Anterior cingulate cortex (tissue), 58 donors: ENCODE results near the gene RNPEP.
A peak's percentile ranks its signal among the peaks of the same experiment; 100 is the strongest.
"Not testable (repeated sequence)": the region's sequence is repeated elsewhere in the genome, so short reads cannot be mapped to it uniquely, and the experiment has no call there.

Source experiments
- DNase-seq, 58 donors: peaks; one replicate each; lab custom pipeline; 2025; lab: John Stamatoyannopoulos, UW

RNPEP gene

DNA sequence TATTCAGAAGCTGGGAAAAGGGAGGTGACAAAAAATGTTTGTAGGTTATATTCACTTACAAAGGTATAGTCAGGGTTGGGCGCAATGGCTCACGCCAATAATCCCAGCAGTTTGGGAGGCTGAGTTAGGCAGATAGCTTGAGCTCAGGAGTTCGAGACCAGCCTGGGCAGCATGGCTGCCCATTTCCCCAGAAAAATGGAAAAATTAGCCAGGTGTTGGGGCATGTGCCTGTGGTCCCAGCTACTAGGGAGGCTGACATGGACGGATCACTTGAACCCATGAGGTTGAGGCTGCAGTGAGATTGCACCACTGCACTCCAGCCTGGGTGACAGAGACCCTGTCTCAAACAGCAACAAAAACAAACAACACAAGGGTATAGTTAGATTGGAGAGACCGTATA, 24.1 kb upstream of the RNPEP start:
- no peak for DNase-seq

DNA sequence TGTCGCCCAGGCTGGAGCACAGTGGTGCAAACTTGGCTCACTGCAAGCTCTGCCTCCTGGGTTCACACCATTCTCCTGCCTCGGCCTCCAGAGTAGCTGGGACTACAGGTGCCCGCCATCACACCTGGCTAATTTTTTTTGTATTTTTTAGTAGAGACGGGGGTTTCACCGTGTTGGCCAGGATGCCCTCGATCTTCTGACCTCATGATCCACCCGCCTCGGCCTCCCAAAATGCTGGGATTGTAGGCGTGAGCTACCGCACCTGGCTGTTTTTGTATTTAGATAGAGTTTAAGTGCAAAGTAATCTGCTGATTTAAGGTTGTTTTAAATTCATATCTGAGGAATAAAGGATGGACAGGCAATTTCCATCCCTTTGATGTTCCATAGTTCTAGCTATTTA, 20.1 kb upstream of the RNPEP start:
- not testable (repeated sequence) for DNase-seq

DNA sequence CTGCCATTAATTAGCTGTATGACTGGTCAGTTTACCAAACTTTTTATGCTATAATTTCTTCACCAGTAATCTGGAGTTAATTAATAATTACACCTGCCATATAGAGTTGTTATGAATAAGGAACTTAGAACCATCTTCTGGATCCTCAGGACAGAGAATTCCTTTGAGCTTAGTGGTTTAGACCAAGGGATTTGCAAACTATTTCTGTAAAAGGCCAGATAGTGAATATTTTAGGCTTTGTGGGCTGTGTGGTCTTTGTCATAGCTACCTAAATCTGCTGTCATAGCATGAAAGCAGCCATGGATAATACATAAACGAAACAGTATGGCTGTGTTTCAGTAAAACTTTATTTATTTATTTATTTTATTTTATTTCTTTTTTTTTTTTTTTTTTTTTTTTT, 18.2 kb upstream of the RNPEP start:
- DNase-seq: no peak

DNA sequence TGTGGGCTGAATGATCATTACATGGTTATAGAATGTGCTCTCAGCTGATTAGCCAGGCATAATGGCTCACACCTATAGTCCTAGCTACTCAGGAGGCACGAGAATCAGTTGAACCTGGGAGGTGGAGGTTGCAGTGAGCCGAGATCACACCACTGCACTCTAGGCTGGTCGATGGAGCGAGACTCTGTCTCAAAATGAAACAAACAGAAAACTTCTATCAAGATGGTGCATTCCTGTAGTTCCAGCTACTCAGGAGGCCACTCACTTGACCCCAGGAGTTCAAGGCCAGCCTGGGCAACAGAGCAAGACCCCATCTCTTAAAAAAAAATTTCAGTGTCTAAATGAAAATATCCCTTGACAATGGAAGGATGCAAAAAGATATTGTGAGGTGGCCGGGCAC, 16.3 kb upstream of the RNPEP start:
- DNase-seq: no peak

DNA sequence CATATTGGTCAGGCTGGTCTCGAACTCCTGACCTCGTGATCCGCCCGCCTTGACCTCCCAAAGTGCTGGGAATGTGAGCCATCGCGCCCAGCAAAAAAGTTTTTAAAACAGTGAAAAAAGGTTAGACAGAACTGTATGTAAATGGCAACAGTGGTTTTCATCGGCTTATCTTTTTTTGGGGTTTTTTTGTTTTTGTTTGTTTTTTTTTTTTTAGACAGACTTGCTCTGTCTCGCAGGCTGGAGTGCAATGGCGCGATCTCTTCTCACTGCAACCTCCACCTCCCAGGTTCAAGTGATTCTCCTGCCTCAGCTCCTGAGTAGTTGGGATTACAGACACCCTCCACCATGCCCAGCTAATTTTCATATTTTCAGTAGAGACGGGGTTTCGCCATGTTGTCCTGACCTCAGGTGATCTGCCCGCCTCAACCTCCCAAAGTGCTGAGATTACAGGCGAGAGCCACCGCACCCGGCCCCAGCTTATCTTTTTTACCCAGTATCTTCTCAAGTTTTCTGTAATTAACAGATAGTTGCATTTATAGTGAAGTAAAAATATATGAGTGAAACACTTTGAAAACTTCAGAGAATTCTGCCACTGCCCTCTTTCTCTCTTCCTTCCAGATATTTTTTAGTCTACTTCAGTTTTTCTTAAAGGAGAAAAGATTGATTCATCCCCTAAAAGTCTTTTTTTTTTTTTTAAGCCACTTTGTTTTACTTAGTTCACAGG, 14.1 kb upstream of the RNPEP start:
- DNase-seq: no peak

DNA sequence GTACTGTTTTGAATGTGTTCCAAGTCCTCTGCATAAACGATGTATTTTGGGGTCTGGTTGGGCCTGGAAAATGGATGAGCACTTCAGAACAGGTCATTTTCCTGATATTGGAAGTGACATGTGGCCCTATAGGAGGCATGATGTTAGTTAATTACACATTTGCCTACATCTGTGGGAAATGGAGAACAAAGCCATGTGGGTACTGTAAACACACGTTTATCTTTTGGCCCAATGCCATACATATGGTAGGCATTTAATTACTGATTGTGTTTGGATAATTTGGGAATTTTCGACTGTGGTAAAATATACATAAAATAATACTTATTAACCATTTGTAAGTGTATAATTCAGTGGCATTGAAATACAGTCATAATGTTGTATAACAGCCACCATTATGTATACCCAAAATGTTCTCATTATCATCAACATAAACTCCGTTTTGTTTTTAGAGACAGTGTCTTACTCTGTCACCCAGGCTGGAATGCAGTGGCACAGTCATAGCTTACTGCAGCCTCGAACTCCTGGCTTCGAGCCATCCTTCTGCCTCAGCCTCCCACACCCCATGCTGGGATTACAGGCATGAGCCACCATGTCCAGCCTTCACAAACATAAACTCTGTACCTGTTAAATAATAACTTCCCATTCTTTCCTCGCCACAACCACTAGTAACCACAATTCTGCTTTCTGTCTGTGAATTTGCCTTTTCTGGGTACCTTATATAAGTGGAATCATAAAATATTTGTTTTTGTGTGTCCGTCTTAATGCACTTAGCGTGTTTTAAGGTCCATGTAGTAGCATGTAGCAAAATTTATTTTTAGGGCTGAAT, 11.9 kb upstream of the RNPEP start:
- peak in 8 of 58 donors; percentile 2 to 34 (median 6) for DNase-seq

DNA sequence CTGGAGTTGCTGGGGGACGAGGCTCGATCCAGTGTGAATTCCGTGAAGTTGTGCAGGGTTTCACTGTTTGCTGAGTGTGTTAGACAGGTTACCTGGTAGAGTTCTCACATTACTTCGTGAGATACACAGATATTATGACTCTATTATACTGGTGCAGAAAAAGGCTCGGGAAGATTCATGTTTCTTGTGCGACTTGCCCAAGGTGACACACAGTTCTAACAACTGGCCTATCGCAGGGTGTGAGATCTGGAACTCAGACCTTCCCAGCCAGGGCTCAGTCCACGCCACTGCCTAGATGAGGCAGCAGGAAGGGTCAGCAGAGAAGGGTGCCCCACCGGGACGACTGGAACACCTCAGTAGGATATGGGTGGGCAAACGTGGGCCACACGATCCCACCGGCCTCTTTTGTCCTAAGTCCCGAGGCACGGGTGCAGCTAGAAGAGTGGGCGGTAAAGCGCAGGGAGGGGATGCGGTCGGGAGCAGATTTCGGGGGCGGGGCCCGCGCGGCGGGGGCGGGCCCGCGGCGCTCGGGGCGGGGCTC, 296 bp upstream of the RNPEP start:
- peak in 33 of 58 donors; percentile 17 to 75 (median 52) for DNase-seq

DNA sequence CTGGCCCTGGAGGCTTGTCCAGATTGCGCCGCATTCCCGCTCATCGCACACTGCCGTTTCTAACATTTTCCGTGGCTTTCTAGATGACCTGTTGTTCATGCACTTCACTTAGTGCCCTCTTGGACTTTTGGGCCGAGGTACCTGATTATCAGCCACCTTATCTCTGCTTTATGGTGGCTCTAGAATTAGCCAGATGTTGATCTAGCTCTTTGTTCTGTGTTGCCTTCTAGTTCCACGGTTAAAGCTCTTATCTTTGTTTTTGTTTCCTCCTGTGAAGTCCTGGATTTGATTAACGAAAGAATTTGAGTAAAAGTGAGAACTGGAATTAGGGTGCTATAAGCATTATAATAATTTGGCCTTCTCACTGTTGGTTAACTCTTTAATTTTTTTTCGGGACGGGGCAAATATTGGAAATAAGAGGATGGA, 945 bp downstream of the RNPEP start:
- no peak for DNase-seq

DNA sequence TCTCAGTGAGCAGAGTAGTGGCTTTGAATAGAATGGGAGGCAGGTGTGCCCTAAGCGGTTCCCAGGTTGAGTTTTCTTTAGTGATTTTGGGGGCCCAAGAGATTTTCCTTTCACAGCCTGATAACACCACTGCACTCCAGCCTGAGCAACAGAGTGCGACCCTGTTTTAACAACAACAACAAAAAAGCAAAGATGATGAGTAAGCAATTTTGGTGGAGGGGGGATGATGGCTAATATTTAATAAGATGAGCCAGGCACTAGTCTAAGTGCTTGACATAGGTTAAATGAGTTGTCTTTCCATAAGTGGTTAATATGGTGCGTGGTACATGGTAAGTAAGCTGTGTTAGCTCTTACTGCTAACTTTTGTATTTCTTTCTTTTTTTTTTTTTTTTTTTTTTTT, 2.0 kb downstream of the RNPEP start:
- DNase-seq: no peak

DNA sequence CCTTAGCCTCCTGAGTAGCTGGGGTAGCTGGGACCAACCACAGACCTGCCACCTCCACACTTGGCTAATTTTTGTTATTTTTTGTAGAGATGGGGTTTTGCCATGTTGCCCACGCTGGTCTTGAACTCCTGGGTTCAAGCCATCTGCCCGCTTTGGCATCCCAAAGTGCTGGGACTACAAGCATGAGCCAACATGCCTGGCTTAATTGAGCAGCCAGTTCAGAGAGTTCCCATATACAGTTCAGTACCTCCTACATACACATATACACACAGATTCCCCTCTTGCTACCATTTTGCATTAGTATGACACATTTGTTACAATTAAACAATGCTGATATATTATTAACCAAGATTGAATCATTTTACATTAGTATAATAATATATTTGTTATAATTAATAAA, 2.9 kb downstream of the RNPEP start:
- no peak for DNase-seq

DNA sequence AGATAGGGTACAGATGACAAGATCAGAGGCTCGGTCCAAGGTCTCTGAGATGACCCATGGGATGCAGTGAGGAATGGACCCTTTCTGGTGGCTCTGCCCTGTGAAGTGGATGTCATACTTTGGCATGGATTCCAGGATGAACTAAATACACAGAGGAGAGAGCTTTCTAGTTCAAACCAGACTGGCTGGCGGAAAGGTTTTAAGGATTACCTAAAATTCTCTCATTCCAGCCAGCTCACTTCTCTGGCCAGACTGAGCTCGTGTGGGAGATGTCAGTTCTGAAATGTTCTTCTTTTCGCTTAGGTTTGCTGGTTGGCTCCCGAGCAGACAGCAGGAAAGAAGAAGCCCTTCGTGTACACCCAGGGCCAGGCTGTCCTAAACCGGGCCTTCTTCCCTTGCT, 6.2 kb downstream of the RNPEP start:
- no peak for DNase-seq

DNA sequence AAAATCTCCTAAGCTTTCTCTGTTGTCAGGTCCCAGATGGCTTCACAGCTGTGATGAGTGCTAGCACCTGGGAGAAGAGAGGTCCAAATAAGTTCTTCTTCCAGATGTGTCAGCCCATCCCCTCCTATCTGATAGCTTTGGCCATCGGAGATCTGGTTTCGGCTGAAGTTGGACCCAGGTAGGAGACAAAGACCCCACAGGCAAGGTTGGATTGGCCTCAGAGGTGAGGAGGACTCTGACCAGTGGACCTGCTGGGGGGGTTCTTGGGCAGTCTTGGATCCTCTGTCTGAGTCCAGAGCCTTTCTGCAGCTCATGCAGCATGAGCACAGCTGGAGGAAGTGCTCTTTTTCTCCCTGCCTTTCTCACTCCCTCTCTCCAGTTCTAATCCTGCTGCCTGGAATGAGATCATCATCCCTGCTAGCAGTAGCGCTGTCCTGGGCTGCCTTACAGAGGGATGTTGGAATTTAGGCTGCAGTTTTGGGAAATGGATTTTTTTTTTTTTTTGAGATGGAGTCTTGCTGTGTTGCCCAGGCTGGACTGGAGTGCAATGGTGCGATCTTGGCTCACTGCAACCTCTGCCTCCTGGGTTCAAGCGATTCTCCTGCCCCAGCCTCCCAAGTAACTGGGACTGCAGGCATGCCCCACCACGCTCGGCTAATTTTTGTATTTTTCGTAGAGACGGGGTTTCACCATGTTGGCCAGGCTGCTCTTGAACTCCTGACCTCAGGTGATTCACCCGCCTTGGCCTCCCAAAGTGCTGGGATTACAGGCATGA, 7.1 kb downstream of the RNPEP start:
- DNase-seq: no peak

DNA sequence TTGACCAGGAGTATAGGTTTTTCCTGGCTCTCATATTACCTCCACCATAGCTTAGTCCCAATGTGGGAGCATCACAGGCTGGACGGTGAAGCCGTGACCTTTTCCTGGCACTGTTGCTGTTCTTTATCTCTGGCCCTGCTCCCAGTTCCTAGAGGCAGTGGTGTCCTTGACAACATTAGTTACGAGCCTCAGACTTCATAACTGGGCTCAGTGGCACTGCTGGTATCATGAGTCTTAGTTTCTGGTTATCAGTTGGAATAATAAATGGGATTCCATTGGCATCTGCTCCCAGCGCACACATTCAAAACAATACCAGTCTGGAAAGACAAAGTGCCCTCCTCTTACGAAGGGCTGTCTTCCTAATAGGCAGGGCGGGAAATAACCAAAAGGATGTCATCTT, 8.0 kb downstream of the RNPEP start:
- DNase-seq: no peak

DNA sequence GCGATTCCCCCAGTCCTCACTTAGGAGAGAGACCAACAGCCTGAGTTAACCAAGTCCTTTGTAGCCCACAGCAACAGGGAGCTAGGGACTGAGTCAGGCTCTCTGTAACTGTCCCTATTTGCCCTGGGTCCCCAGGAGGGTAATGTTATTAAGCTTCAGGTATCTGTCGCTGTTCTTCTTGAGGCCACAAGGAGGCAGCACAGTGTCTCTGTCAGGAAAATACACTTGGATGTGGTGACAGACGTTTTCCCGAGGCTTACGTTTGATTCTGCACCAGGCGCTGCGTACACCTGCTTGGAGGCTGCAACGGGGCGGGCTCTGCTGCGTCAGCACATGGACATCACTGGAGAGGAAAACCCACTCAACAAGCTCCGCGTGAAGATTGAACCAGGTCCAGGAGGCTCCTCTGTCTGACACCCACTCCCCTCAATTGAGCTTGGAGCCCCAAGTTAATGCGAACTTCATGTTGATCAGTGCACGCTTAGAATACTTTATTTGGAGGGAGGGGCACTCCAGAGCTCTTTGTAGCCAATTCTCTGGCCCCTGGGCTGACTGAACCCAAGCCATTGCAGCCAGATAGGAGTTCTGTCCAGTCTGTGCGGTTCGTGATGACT, 17.3 kb downstream of the RNPEP start:
- peak in 12 of 58 donors; percentile 4 to 39 (median 18) for DNase-seq

DNA sequence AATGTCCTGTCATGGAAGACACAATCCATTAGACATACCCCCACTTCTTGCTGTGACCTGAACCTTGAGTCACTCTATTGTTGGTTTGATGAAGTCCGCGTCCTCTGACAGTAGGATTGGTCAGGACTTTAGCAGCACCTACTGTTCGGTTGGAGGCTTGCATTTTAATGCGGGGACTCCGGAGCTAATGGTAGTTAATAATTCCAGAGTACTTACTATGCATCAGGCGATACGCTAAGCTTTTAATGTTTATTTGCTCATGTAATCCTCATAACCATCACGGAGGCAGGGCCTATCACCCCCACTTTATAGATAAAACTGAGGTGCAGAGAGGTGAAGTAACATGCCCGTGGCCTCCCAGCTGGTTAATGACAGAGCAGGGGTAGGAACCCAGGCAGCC, 20.1 kb downstream of the RNPEP start:
- DNase-seq: no peak

DNA sequence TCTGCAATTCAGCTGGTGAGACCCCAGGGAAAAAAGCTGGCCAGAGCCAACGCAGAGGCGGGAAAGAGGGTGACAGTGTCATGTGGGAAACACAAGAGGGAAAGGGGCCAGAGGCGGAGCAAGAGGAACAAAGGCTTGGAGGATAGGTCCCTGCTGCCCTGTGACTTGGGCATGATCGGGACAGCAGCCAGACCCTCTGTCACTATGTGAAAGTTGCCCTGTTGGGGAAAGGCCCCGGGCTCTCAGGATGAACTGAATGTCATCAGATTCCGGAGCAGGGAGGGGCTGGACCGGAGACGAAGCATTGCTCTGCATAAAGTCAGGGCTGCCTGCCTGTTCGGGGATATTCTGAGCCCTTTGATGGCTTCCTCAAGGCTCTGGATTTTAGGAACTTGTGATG, 22.3 kb downstream of the RNPEP start:
- DNase-seq: peak in 14 of 58 donors; percentile 10 to 60 (median 26)

DNA sequence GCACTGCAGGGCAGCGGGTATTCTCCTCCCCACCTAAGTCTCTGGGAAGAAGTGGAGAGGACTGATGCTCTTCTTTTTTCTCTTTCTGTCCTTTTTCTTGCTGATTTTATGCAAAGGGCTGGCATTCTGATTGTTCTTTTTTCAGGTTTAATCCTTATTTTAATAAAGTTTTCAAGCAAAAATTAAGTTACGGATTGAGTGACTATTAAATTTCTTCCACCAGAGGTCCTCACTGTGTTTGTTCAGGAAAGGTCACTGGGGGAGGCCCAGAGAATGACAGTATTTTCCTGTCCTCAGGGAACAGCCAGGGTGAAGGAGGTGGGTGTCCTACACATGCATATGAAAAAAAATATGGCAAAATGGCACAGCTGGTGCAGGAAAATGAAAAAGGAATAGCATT, 23.5 kb downstream of the RNPEP start:
- no peak for DNase-seq

DNA sequence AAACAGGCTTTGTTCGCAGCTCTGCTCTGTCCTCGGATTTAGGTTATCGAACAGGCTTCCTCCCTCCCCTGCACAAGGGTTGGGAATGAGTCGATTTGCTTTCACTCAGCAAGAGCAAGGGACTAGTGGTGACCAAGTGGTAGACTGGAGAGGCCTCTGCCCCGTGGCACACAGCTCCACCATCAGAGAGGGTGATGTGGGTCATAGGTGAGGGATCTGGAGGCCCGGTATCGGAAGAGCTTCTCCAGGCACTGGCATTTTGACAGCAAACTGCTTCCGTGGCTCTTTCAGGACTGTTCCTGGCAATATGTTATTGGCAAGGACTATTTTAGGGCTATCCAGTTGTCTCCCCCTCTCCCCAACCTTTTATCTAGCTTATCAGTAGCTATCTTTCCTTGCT, 24.9 kb downstream of the RNPEP start:
- no peak for DNase-seq

DNA sequence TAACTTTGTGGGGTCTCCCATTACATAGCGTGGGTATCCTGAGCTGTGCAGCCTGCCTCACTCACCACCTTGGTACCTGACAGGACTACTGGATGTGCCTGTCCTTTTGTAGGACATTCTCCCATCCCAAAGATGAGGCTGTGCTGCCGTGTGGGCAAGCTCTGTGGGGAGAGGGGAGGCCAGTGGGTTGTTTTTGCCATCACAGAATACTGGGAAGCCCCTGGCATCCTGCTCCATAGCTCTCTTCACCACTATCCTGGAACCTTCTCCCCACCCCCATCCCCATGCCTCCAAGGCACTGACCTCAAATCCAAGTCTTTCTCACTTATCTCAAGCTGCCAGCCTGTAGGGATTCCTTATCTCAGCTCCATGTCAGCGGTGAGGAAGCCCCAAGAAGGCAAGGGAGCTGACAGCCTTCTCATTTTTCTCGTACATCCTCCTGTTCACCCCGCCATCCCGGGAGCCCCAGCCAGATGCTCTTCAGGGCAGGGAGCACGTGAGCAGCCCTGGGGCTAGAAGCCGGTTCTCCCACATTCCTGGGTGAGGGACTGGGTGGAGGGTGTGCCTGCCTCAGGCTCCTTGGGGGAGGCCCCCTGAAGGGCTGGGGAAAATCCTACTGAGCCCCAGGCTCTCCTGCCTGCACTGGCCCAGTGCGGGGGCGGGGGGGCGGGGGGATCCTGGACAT, 25.5 kb downstream of the RNPEP start:
- DNase-seq: no peak
